Fibroblast of lung (primary cell): ENCODE data around the gene TEX44.

Experiments
- CTCF ChIP-seq, 2 donors: IDR thresholded peaks in 1 of 2; conservative IDR thresholded peaks in 1 of 2; 1 replicate in 1 of 2; 2 replicates in 1 of 2; pipeline ENCODE4 v1.5.1; 2011 to 2012; ENCODE audit warnings: low read length in 2 of 2, control low read depth in 1 of 2, inconsistent platforms in 1 of 2, low read depth in 1 of 2, mild to moderate bottlenecking in 1 of 2
- EZH2 ChIP-seq: IDR thresholded peaks from 2 replicates; pipeline ENCODE4 v1.5.1; 2012; ENCODE audit warnings: low read length, control low read depth, mild to moderate bottlenecking; ENCODE audit errors: missing control alignments

DNA sequence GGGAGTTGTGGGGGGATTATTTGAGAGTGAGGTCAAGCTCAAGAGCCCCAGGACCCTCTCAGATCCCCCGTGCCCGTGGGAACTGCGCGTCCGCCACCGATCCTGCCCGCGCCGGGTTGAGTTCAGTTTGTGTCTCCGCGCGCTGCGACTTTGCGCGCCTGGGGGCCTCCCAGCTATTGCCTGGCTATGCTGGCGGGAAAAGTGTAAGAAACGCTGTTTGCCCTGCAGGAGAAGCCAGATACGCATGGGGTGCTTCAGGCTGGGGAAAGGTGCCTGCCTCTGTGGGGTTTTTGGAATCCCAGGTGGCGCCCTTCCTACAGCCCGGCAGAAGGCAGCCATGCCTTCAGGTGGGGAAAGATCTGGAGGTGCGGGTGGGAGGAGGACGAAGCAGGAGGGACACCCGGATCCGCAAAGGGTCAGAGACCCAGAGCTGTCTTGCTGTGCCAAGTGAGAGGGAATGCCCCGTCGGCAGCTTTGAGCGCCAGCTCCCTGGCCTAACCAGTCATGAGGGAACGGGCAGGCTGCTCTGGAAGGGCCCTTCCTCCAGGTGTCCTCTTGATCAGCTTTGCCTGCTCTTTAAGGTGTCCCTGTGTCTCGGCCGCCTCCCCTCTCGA is 22.5 kb downstream of the TEX44 start:
- TF ChIP-seq CTCF (conservative IDR thresholded peaks at IDR 0.05 in 1 of 2, IDR thresholded peaks at IDR 0.05 in 1 of 2; ENCODE audit: low read depth in 1 of 2, low read length in 2 of 2) (no peak), EZH2 (no peak)
